Measurements from ENCODE around the gene PLXDC1. TPM values are rescaled to one million over a fixed set of nuclear protein-coding genes. Genes with fewer than 3 reads are reported as not detected.

Gene PLXDC1
- 0.28 and 0.84 TPM in 2 replicates for total RNA-seq
- long read RNA-seq = 0 reads

DNA sequence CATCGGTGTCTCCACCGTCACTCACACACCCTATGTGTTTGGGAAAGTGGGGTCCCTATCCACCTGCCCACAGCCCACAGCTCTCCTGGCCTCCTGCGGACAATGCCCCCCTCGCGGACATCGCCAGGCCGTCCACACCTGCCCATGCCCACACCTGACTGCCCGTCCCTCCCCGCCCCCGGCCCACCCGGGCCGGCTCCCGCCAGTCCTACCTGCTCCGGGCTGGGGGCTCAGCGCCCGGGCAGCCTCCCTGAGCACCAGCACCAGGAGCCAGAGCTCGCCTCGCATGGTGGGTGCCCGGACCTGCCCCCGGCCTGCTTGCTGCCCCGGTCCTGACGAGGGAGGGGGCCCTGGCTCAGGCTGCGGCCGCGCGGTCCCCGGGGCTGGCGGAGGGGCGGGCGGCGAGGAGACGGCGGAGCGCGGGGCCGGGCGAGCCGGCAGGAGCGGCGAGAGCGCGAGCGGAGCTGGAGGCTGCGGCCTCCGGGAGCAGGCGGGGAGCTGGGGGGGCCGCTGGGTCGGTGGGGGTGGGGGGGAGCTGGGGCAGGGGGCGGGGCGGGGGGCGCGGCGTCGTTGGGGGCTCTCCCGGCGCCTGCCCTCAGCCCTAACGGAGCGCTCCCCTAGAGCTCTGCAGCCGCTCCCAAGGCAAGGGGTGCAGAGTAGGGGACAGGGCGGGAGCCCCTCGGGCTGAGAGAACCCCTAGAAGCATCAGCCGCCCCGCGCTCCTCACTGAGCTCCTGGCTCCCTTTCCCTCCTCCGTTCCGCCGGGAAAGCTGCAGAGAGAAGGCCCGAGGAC lies at the start of gene PLXDC1:
PLXDC1 (minus strand) TSS at position 488 of the 793 bp plus-strand sequence; CDS start at position 288, 200 bp downstream.
- TF ChIP-seq, protein P1, sequence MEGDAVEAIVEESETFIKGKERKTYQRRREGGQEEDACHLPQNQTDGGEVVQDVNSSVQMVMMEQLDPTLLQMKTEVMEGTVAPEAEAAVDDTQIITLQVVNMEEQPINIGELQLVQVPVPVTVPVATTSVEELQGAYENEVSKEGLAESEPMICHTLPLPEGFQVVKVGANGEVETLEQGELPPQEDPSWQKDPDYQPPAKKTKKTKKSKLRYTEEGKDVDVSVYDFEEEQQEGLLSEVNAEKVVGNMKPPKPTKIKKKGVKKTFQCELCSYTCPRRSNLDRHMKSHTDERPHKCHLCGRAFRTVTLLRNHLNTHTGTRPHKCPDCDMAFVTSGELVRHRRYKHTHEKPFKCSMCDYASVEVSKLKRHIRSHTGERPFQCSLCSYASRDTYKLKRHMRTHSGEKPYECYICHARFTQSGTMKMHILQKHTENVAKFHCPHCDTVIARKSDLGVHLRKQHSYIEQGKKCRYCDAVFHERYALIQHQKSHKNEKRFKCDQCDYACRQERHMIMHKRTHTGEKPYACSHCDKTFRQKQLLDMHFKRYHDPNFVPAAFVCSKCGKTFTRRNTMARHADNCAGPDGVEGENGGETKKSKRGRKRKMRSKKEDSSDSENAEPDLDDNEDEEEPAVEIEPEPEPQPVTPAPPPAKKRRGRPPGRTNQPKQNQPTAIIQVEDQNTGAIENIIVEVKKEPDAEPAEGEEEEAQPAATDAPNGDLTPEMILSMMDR (conservative IDR thresholded peaks at IDR 0.05) = no peak
- peak within 1 kb of the TSS; percentile 96 for H3K4me3 Mint-ChIP-seq
- DNase-seq (ENCODE audit: low read depth, low spot score) = no peak
- no peak within 1 kb of the TSS for H3K27ac Mint-ChIP-seq (ENCODE audit: unreplicated experiment)
- peaks cover 24% of the 10 kb centered on the region for H3K4me1 Mint-ChIP-seq
- H3K27me3 Mint-ChIP-seq (ENCODE audit: low read depth) = peaks cover 72% of the 10 kb centered on the region
- peaks cover 9% of the 10 kb centered on the region for H3K36me3 Mint-ChIP-seq (ENCODE audit: low read depth)
- H3K9me3 Mint-ChIP-seq = peaks cover 8% of the 10 kb centered on the region

DNA sequence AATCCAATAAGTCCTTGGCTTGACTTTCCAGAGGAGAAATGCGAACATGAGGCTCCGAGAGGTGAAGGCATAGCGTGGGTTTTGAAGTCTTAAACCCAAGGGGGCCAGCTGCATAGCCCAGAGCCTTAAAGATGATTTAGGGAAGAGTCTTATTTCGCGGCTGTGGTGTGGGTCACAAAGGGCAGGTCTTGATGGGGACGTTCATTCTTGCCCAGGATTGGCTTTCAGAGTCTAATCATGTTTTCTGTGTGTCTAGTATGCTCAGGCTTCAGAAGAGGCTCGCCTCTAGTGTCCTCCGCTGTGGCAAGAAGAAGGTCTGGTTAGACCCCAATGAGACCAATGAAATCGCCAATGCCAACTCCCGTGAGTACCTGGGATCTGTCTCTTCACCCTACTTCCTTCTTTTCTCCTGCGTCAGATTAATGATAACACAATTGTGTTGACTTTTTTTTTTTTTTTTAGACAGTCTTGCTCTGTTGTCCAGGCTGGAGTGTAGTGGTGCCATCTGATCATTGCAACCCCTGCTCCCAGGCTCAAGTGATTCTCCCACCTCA lies 49.6 kb upstream of the PLXDC1 start:
- no peak for DNase-seq (ENCODE audit: low read depth, low spot score)
- TF ChIP-seq, protein P1 (conservative IDR thresholded peaks at IDR 0.05) = no peak
- H3K27ac Mint-ChIP-seq (ENCODE audit: unreplicated experiment) = peak overlapping the region; percentile 99
- peaks cover 25% of the 10 kb centered on the region for H3K36me3 Mint-ChIP-seq (ENCODE audit: low read depth)
- peak overlapping the region; percentile 92 for H3K4me3 Mint-ChIP-seq
- H3K9me3 Mint-ChIP-seq = no peaks in the 10 kb centered on the region
- H3K27me3 Mint-ChIP-seq (ENCODE audit: low read depth) = no peaks in the 10 kb centered on the region
- peaks cover 38% of the 10 kb centered on the region for H3K4me1 Mint-ChIP-seq

DNA sequence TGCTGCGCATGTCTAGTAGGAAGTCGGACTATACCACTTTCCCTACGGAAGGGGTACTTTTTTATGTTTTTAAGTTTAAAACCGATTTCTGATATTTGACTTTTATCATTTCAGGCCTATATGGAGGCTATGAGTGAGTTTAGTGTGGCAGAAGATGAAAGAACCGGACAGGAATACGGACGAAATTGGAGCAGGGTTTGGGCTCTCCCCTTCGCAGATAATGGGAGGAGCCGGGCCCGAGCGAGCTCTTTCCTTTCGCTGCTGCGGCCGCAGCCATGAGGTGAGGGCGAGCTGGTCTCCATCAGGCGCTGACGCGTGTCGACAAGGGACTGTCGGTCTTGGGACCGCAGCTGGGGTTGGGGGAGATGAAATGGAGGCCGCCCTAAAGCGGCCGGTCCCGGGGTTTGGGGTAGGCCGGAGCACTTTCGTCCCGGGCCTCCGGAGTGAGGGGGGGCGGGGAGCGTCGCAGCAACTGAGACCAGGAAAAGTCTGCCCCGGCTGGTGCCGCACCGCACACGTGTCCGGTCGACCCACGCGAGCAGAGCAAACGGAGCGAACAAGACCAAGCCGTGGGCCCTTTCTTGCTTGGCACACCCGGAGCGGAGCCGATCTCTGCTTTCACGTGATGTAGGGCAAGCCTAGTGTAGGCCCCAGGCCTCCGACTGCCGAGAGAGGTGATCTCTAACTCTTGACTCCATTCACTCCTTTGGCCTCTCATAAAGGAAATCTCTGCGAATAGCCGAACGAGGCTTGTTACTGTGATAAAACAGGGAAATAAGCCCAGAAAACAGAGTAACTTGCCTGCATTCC lies 48.8 kb upstream of the PLXDC1 start, which contains the start of gene RPL19:
RPL19 (plus strand) TSS at position 214 of the 810 bp plus-strand sequence; CDS start at position 276, 62 bp downstream.
- peak within 1 kb of the TSS; percentile 99 for H3K27ac Mint-ChIP-seq (ENCODE audit: unreplicated experiment)
- H3K4me3 Mint-ChIP-seq = peak within 1 kb of the TSS; percentile 92

DNA sequence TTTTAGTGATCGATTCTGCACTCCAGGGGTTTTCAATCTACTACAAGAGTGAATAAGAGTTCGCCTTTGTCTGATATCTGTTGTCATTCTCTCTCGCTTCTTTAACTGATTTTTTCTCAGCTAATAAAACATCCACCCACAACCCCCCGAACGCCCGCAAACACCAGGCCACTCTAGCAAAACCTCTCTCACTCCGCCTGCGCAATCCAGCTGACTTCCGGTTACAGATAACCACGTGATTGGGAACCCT lies 48.3 kb upstream of the PLXDC1 start:
- DNase-seq (ENCODE audit: low read depth, low spot score) = peak; percentile 68
- H3K27me3 Mint-ChIP-seq (ENCODE audit: low read depth) = no peaks in the 10 kb centered on the region
- peak overlapping the region; percentile 99 for H3K27ac Mint-ChIP-seq (ENCODE audit: unreplicated experiment)
- H3K4me3 Mint-ChIP-seq = peak overlapping the region; percentile 92
- no peaks in the 10 kb centered on the region for H3K9me3 Mint-ChIP-seq
- peaks cover 21% of the 10 kb centered on the region for H3K36me3 Mint-ChIP-seq (ENCODE audit: low read depth)
- TF ChIP-seq, protein P1 (conservative IDR thresholded peaks at IDR 0.05) = no peak
- peaks cover 41% of the 10 kb centered on the region for H3K4me1 Mint-ChIP-seq

More for the DNA sequence above, 48.8 kb upstream of the PLXDC1 start, which contains the start of gene RPL19:
- H3K9me3 Mint-ChIP-seq = no peaks in the 10 kb centered on the region
- TF ChIP-seq, protein P1 (conservative IDR thresholded peaks at IDR 0.05) = no peak
- no peaks in the 10 kb centered on the region for H3K27me3 Mint-ChIP-seq (ENCODE audit: low read depth)
- peaks cover 25% of the 10 kb centered on the region for H3K36me3 Mint-ChIP-seq (ENCODE audit: low read depth)
- peak; percentile 71 for DNase-seq (ENCODE audit: low read depth, low spot score)
- peaks cover 38% of the 10 kb centered on the region for H3K4me1 Mint-ChIP-seq

DNA sequence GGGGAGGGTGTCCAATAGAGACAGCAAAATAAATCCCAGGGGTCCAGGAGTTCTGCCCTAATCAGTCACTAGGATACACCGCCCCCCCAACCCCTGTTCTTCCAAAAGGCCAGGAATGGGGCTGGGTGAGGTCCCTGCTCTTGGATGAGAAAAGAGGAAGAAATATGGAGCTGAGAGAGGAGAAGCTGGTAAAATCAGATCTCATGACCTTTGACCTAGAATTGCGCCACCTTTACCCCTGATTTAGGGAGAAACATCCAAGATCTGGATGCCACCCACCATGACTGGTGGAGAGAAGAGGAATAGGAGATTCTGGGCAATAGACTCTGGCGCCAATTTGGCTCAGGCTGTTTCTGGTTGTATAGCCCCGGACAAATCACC lies 46.7 kb upstream of the PLXDC1 start:
- TF ChIP-seq, protein P1 (conservative IDR thresholded peaks at IDR 0.05) = no peak
- Mint-ChIP-seq H3K36me3 (ENCODE audit: low read depth) (peaks cover 12% of the 10 kb centered on the region), H3K4me3 (peak overlapping the region; percentile 92), H3K27me3 (ENCODE audit: low read depth) (no peaks in the 10 kb centered on the region), H3K4me1 (peaks cover 51% of the 10 kb centered on the region), H3K27ac (ENCODE audit: unreplicated experiment) (no peak overlapping the region), H3K9me3 (no peaks in the 10 kb centered on the region)
- no peak for DNase-seq (ENCODE audit: low read depth, low spot score)
